Measurements from ENCODE around the gene OR4D1.

Gene OR4D1

GRCh38 chr17:58153671-58154070 lies 5.5 kb downstream of the OR4D1 start:
- no peak for DNase-seq (ENCODE audit: low spot score)

GRCh38 chr17:58156839-58157803 lies 8.9 kb downstream of the OR4D1 start:
- no peak for DNase-seq (ENCODE audit: low spot score)

- no peak for DNase-seq (ENCODE audit: low spot score)
Measured at GRCh38 chr17:58158181-58158580, 10.0 kb downstream of the OR4D1 start.

GRCh38 chr17:58161566-58161965 lies 13.4 kb downstream of the OR4D1 start:
- DNase-seq (ENCODE audit: low spot score), result no peak

- DNase-seq (ENCODE audit: low spot score), result no peak
Measured at GRCh38 chr17:58165981-58166380, 17.8 kb downstream of the OR4D1 start.

GRCh38 chr17:58166682-58167081 lies 18.5 kb downstream of the OR4D1 start, which contains the start of gene OR4D2:
Gene OR4D2 (plus strand): TSS chr17:58166982. CDS start chr17:58169656, 2,674 bp downstream.
- DNase-seq (ENCODE audit: low spot score), result no peak

GRCh38 chr17:58170622-58171021 lies 22.4 kb downstream of the OR4D1 start:
- DNase-seq (ENCODE audit: low spot score), result no peak

- peak; percentile 53 for DNase-seq (ENCODE audit: low spot score)
Measured at GRCh38 chr17:58172369-58173071, 24.3 kb downstream of the OR4D1 start.

GRCh38 chr17:58174871-58175270 lies 26.7 kb downstream of the OR4D1 start:
- no peak for DNase-seq (ENCODE audit: low spot score)

- peak; percentile 14 for DNase-seq (ENCODE audit: low spot score)
Measured at GRCh38 chr17:58176200-58176599, 28.0 kb downstream of the OR4D1 start.

- no peak for DNase-seq (ENCODE audit: low spot score)
Measured at GRCh38 chr17:58181796-58182195, 33.6 kb downstream of the OR4D1 start.

GRCh38 chr17:58183514-58183913 lies 35.3 kb downstream of the OR4D1 start:
- DNase-seq (ENCODE audit: low spot score), result no peak

GRCh38 chr17:58184308-58184985 lies 36.3 kb downstream of the OR4D1 start:
- peak; percentile 40 for DNase-seq (ENCODE audit: low spot score)

GRCh38 chr17:58184986-58185761 lies 37.0 kb downstream of the OR4D1 start:
- DNase-seq (ENCODE audit: low spot score), result no peak

- no peak for DNase-seq (ENCODE audit: low spot score)
Measured at GRCh38 chr17:58186591-58186990, 38.4 kb downstream of the OR4D1 start.

GRCh38 chr17:58187063-58187462 lies 38.9 kb downstream of the OR4D1 start:
- DNase-seq (ENCODE audit: low spot score), result no peak

GRCh38 chr17:58187675-58188074 lies 39.5 kb downstream of the OR4D1 start:
- no peak for DNase-seq (ENCODE audit: low spot score)

GRCh38 chr17:58189436-58190146 lies 41.4 kb downstream of the OR4D1 start:
- DNase-seq (ENCODE audit: low spot score), result peak; percentile 58

- DNase-seq (ENCODE audit: low spot score), result no peak
Measured at GRCh38 chr17:58191241-58191896, 43.2 kb downstream of the OR4D1 start.

- no peak for DNase-seq (ENCODE audit: low spot score)
Measured at GRCh38 chr17:58192612-58193011, 44.4 kb downstream of the OR4D1 start, which contains the start of gene EPX. Gene EPX (plus strand): TSS chr17:58192726. CDS start chr17:58192847, 121 bp downstream.

Measured in RKO (cell line).